CD4-positive, CD25-positive, alpha-beta regulatory T cell (primary cell): ENCODE data around the gene TNFRSF14. TPM values are rescaled to one million over a fixed set of nuclear protein-coding genes. Genes with fewer than 3 reads are reported as not detected.
"Not testable (repeated sequence)": the region's sequence is repeated elsewhere in the genome, so short reads cannot be mapped to it uniquely, and the experiment has no call there.

Experiments used
- ATAC-seq, 2 donors: fragments of 150-1000 bp; cut with Tn5 transposase; one replicate each; pipeline ENCODE4 v1.10.0; 2021; ENCODE audit warnings: low read depth in 2 of 2, moderate number of reproducible peaks in 2 of 2, moderate library complexity in 1 of 2
- DNase-seq, 3 donors: peaks; one replicate each; pipeline versions ENCODE4 v3.0.0 to v3.0.0-alpha.2; 2012 to 2022; ENCODE audit warnings: mixed read lengths in 1 of 3
- H3K27ac ChIP-seq: one replicate; pipeline ENCODE4 v1.7.0; 2013; ENCODE audit warnings: mild to moderate bottlenecking, low read length; ENCODE audit not compliant: insufficient read depth, poor library complexity, severe bottlenecking
- H3K27me3 ChIP-seq: one replicate; pipeline ENCODE4 v1.7.0; 2013; ENCODE audit warnings: low read length; ENCODE audit not compliant: control insufficient read depth, insufficient read depth
- H3K36me3 ChIP-seq: one replicate; pipeline ENCODE4 v1.7.0; 2013; ENCODE audit warnings: mild to moderate bottlenecking, low read length, moderate library complexity; ENCODE audit not compliant: control insufficient read depth, insufficient read depth
- H3K4me1 ChIP-seq: 2 replicates; pipeline ENCODE4 v1.7.0; 2013; ENCODE audit warnings: mild to moderate bottlenecking, low read length; ENCODE audit not compliant: insufficient read depth, control insufficient read depth, poor library complexity, severe bottlenecking
- H3K4me3 ChIP-seq: one replicate; pipeline ENCODE4 v1.7.0; 2013; ENCODE audit warnings: low read depth, mild to moderate bottlenecking, low read length, moderate library complexity
- H3K9me3 ChIP-seq, 2 experiments: 1 replicate in 1 of 2; 2 replicates in 1 of 2; pipeline ENCODE4 v1.7.0; 2013; ENCODE audit warnings: low read length in 2 of 2, mild to moderate bottlenecking in 1 of 2, moderate library complexity in 1 of 2; ENCODE audit not compliant: control insufficient read depth in 2 of 2
- H3K27ac Mint-ChIP-seq, 3 donors: one replicate each; pipeline ENCODE4 v1.8.0; 2020 to 2022; ENCODE audit warnings: mild to moderate bottlenecking in 3 of 3, mixed read lengths in 3 of 3, moderate library complexity in 2 of 3
- H3K27me3 Mint-ChIP-seq: one replicate; pipeline ENCODE4 v1.8.0; 2022; ENCODE audit warnings: mild to moderate bottlenecking, mixed read lengths
- H3K36me3 Mint-ChIP-seq: one replicate; pipeline ENCODE4 v1.8.0; 2020; ENCODE audit warnings: mixed read lengths
- H3K4me1 Mint-ChIP-seq, 4 donors: one replicate each; pipeline ENCODE4 v1.8.0; 2020 to 2022; ENCODE audit warnings: mixed read lengths in 4 of 4, mild to moderate bottlenecking in 1 of 4
- H3K4me3 Mint-ChIP-seq, 4 donors: one replicate each; pipeline ENCODE4 v1.8.0; 2020 to 2022; ENCODE audit warnings: mild to moderate bottlenecking in 4 of 4, mixed read lengths in 4 of 4, moderate library complexity in 3 of 4
- H3K9me3 Mint-ChIP-seq, 7 donors: one replicate each; pipeline ENCODE4 v1.8.0; 2020 to 2022; ENCODE audit warnings: mixed read lengths in 7 of 7, mild to moderate bottlenecking in 3 of 7, moderate library complexity in 2 of 7
- polyA plus RNA-seq, 4 donors: library from polyadenylated mRNA; unstranded; fragments of 300-500 nt; fragmentation: Illumina TruSeq; gene quantifications; one replicate each; pipeline ENCODE4 v1.2.3, GENCODE V29; 2021
- total RNA-seq: library from RNA; stranded (reverse); gene quantifications from one replicate; pipeline ENCODE4 v1.2.3, GENCODE V29; 2022

Gene TNFRSF14
- total and polyA plus RNA-seq, 5 donors from 2014 or later, result 57.3 to 235 (median 74.2) TPM

GRCh38 chr1:2575801-2576663, 19.9 kb downstream of the TNFRSF14 start:
- ATAC-seq (no peak), DNase-seq (no peak)
- peak overlapping the region in 2 of 4 donors; percentile 35 to 75 for H3K4me3 Mint-ChIP-seq
- H3K4me3 ChIP-seq, result no peak overlapping the region
- no peaks in the 10 kb centered on the region for H3K36me3 ChIP-seq
- peaks cover 6% of the 10 kb centered on the region for H3K36me3 Mint-ChIP-seq
- H3K4me1 Mint-ChIP-seq, result peaks cover 5 to 54% (median 27%) of the 10 kb centered on the region in 4 donors
- peaks cover 48% of the 10 kb centered on the region for H3K4me1 ChIP-seq
- peak overlapping the region; percentile 75 to 95 (median 84) for H3K27ac Mint-ChIP-seq
- H3K27me3 Mint-ChIP-seq, result no peaks in the 10 kb centered on the region
- H3K27ac ChIP-seq, result no peak overlapping the region
- no peaks in the 10 kb centered on the region for H3K27me3 ChIP-seq
- peaks cover 0 to 9% (median 7%) of the 10 kb centered on the region in 7 donors for H3K9me3 Mint-ChIP-seq
- H3K9me3 ChIP-seq, result peaks cover 0 to 8% of the 10 kb centered on the region in 2 experiments

- H3K9me3 Mint-ChIP-seq, result peaks cover 0 to 10% (median 7%) of the 10 kb centered on the region in 7 donors
- H3K9me3 ChIP-seq, H3K4me3 ChIP-seq, H3K36me3 ChIP-seq, H3K27me3 Mint-ChIP-seq, H3K27me3 ChIP-seq: not testable (repeated sequence)
- DNase-seq, result peak; percentile 53 to 69 (median 55)
- Histone ChIP-seq H3K4me1 (peaks cover 61% of the 10 kb centered on the region), H3K27ac (peak overlapping the region; percentile 100)
- H3K36me3 Mint-ChIP-seq, result peaks cover 10% of the 10 kb centered on the region
- peak overlapping the region; percentile 86 to 90 (median 87) for H3K4me3 Mint-ChIP-seq
- ATAC-seq, result peak; percentile 10 to 26
- H3K27ac Mint-ChIP-seq, result peak overlapping the region; percentile 95 to 99 (median 95)
- peaks cover 9 to 70% (median 39%) of the 10 kb centered on the region in 4 donors for H3K4me1 Mint-ChIP-seq
These were observed 21.4 kb downstream of the TNFRSF14 start for GRCh38 chr1:2577565-2578075.

- DNase-seq (no peak), ATAC-seq (no peak)
- peaks cover 73% of the 10 kb centered on the region for H3K4me1 ChIP-seq
- Mint-ChIP-seq H3K9me3 (peaks cover 0 to 3% (median 0%) of the 10 kb centered on the region in 7 donors), H3K36me3 (peaks cover 4% of the 10 kb centered on the region), H3K27ac (peak overlapping the region; percentile 95 to 99 (median 95)), H3K4me3 (peak overlapping the region; percentile 86 to 90 (median 87)), H3K27me3 (no peaks in the 10 kb centered on the region), H3K4me1 (peaks cover 17 to 79% (median 47%) of the 10 kb centered on the region in 4 donors)
- H3K9me3 ChIP-seq, result peaks cover 0 to 1% of the 10 kb centered on the region in 2 experiments
- H3K27me3 ChIP-seq, result no peaks in the 10 kb centered on the region
- no peaks in the 10 kb centered on the region for H3K36me3 ChIP-seq
- H3K4me3 ChIP-seq, result peak overlapping the region; percentile 39
- peak overlapping the region; percentile 100 for H3K27ac ChIP-seq
These were observed 22.6 kb downstream of the TNFRSF14 start for GRCh38 chr1:2578758-2579118.

GRCh38 chr1:2580691-2581090, 24.5 kb downstream of the TNFRSF14 start:
- H3K4me1 Mint-ChIP-seq, result peaks cover 25 to 91% (median 59%) of the 10 kb centered on the region in 4 donors

GRCh38 chr1:2582391-2582790, 26.2 kb downstream of the TNFRSF14 start:
- Mint-ChIP-seq H3K4me3 (peak overlapping the region; percentile 58 to 70 (median 60)), H3K27ac (peak overlapping the region; percentile 91 to 98 (median 93)), H3K36me3 (peaks cover 4% of the 10 kb centered on the region), H3K4me1 (peaks cover 25 to 78% (median 60%) of the 10 kb centered on the region in 4 donors), H3K9me3 (peaks cover 0 to 3% (median 0%) of the 10 kb centered on the region in 7 donors), H3K27me3 (no peaks in the 10 kb centered on the region)
- Histone ChIP-seq H3K9me3 (no peaks in the 10 kb centered on the region), H3K4me3 (no peak overlapping the region), H3K4me1 (peaks cover 82% of the 10 kb centered on the region), H3K36me3 (no peaks in the 10 kb centered on the region), H3K27ac (peak overlapping the region; percentile 98), H3K27me3 (no peaks in the 10 kb centered on the region)
- ATAC-seq, result no peak
- no peak for DNase-seq

More at GRCh38 chr1:2580691-2581090, 24.5 kb downstream of the TNFRSF14 start:
- peak overlapping the region; percentile 13 to 50 (median 40) for H3K4me3 Mint-ChIP-seq
- Histone ChIP-seq H3K4me1 (peaks cover 92% of the 10 kb centered on the region), H3K9me3 (no peaks in the 10 kb centered on the region), H3K36me3 (no peaks in the 10 kb centered on the region), H3K27me3 (no peaks in the 10 kb centered on the region), H3K27ac (peak overlapping the region; percentile 47), H3K4me3 (no peak overlapping the region)
- no peaks in the 10 kb centered on the region for H3K27me3 Mint-ChIP-seq
- ATAC-seq (no peak), DNase-seq (no peak)
- H3K36me3 Mint-ChIP-seq, result peaks cover 4% of the 10 kb centered on the region
- H3K9me3 Mint-ChIP-seq, result peaks cover 0 to 3% (median 0%) of the 10 kb centered on the region in 7 donors
- peak overlapping the region; percentile 39 to 95 (median 91) for H3K27ac Mint-ChIP-seq

GRCh38 chr1:2583331-2583791, 27.2 kb downstream of the TNFRSF14 start:
- H3K27me3 Mint-ChIP-seq, result no peaks in the 10 kb centered on the region
- H3K36me3 Mint-ChIP-seq, result peaks cover 4% of the 10 kb centered on the region
- DNase-seq, result peak in 2 of 3 donors; percentile 20 to 38
- H3K4me3 Mint-ChIP-seq, result peak overlapping the region; percentile 90 to 97 (median 94)
- no peak for ATAC-seq
- H3K27ac Mint-ChIP-seq, result peak overlapping the region; percentile 93 to 99 (median 98)
- Histone ChIP-seq H3K4me1 (peaks cover 80% of the 10 kb centered on the region), H3K36me3 (no peaks in the 10 kb centered on the region), H3K9me3 (no peaks in the 10 kb centered on the region), H3K27me3 (no peaks in the 10 kb centered on the region), H3K4me3 (peak overlapping the region; percentile 61), H3K27ac (peak overlapping the region; percentile 98)
- peaks cover 0 to 3% (median 0%) of the 10 kb centered on the region in 7 donors for H3K9me3 Mint-ChIP-seq
- peaks cover 25 to 72% (median 55%) of the 10 kb centered on the region in 4 donors for H3K4me1 Mint-ChIP-seq

- H3K9me3 ChIP-seq, result no peaks in the 10 kb centered on the region
- peaks cover 74% of the 10 kb centered on the region for H3K4me1 ChIP-seq
- peak overlapping the region; percentile 61 for H3K4me3 ChIP-seq
- DNase-seq, result peak; percentile 52 to 81 (median 68)
- no peaks in the 10 kb centered on the region for H3K36me3 ChIP-seq
- Mint-ChIP-seq H3K4me1 (peaks cover 20 to 67% (median 50%) of the 10 kb centered on the region in 4 donors), H3K27me3 (no peaks in the 10 kb centered on the region), H3K36me3 (peaks cover 4% of the 10 kb centered on the region), H3K4me3 (peak overlapping the region; percentile 90 to 97 (median 94)), H3K9me3 (peaks cover 0 to 3% (median 0%) of the 10 kb centered on the region in 7 donors), H3K27ac (peak overlapping the region; percentile 93 to 99 (median 98))
- peak; percentile 14 to 20 for ATAC-seq
- H3K27me3 ChIP-seq, result no peaks in the 10 kb centered on the region
- peak overlapping the region; percentile 98 for H3K27ac ChIP-seq
These were observed 27.7 kb downstream of the TNFRSF14 start for GRCh38 chr1:2583871-2584351.
